GM06990 (cell line): Measurements from ENCODE around the gene FASN.

ENCODE experiments used
- DNase-seq: peaks from one replicate; pipeline ENCODE4 v3.0.0-alpha.2; 2011; ENCODE audit not compliant: insufficient read length; ENCODE audit errors: extremely low read depth
- H3K27me3 ChIP-seq: replicated peaks from 2 replicates; pipeline ENCODE4 v1.6.0; 2011; ENCODE audit warnings: low read length; ENCODE audit not compliant: control insufficient read depth, insufficient read depth
- H3K36me3 ChIP-seq: 2 replicates; pipeline ENCODE4 v1.5.1; 2011; ENCODE audit warnings: low read length; ENCODE audit not compliant: control insufficient read depth, insufficient read depth
- H3K4me3 ChIP-seq: replicated peaks from 2 replicates; pipeline ENCODE4 v1.5.1; 2011; ENCODE audit warnings: low read depth, mild to moderate bottlenecking, control low read depth, low read length
- CTCF ChIP-seq: IDR thresholded peaks from 2 replicates; pipeline ENCODE4 v1.5.1; 2011; ENCODE audit warnings: low read length, control low read depth, mild to moderate bottlenecking, inconsistent platforms; ENCODE audit not compliant: insufficient read depth, poor library complexity, severe bottlenecking

The FASN gene

GRCh38 chr17:82058855-82059249 is 39.2 kb downstream of the FASN start:
- H3K36me3 ChIP-seq = peaks cover 56% of the 10 kb centered on the region
- peak; percentile 8 for DNase-seq
- no peak overlapping the region for H3K4me3 ChIP-seq
- H3K27me3 ChIP-seq = no peaks in the 10 kb centered on the region
- TF ChIP-seq CTCF = no peak

GRCh38 chr17:82058230-82058854 is 39.7 kb downstream of the FASN start:
- Histone ChIP-seq H3K4me3 (no peak overlapping the region), H3K27me3 (no peaks in the 10 kb centered on the region), H3K36me3 (peaks cover 55% of the 10 kb centered on the region)
- no peak for TF ChIP-seq CTCF
- peak; percentile 12 for DNase-seq

- H3K27me3 ChIP-seq = no peaks in the 10 kb centered on the region
- TF ChIP-seq CTCF = no peak
- no peak overlapping the region for H3K4me3 ChIP-seq
- H3K36me3 ChIP-seq = peaks cover 46% of the 10 kb centered on the region
- peak; percentile 20 for DNase-seq
Measured at GRCh38 chr17:82056729-82057621, 41.1 kb downstream of the FASN start.

- no peaks in the 10 kb centered on the region for H3K27me3 ChIP-seq
- no peak overlapping the region for H3K4me3 ChIP-seq
- TF ChIP-seq CTCF = no peak
- H3K36me3 ChIP-seq = peaks cover 42% of the 10 kb centered on the region
- DNase-seq = peak; percentile 18
Measured at GRCh38 chr17:82055965-82056728, 41.9 kb downstream of the FASN start.

GRCh38 chr17:82055023-82055964 is 42.7 kb downstream of the FASN start:
- H3K36me3 ChIP-seq = peaks cover 34% of the 10 kb centered on the region
- DNase-seq = peak; percentile 15
- H3K27me3 ChIP-seq = no peaks in the 10 kb centered on the region
- H3K4me3 ChIP-seq = no peak overlapping the region
- no peak for TF ChIP-seq CTCF
